ENCODE results near the gene GRM7.

The GRM7 gene

DNA sequence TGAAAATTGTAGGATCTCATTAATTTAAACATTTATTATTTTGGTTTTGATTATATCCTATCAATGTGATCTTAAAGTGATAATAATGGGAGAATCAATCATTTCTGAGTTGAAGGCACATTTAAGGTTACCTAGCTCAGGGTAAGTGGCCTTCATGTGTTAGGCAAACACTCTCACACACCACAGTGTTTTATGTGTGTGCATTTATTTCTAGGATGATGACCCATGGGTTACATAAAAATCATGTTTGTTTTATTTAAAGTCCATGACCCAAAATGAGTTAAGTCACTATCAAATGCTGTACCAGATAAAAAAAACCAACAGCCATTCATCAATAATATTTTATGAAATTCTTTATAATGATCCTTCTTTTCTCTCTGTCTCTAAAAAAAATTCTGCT lies 520.8 kb downstream of the GRM7 start:
- H3K4me3 ChIP-seq (ENCODE audit: low read length) = no peak overlapping the region
- TF ChIP-seq, protein P1, sequence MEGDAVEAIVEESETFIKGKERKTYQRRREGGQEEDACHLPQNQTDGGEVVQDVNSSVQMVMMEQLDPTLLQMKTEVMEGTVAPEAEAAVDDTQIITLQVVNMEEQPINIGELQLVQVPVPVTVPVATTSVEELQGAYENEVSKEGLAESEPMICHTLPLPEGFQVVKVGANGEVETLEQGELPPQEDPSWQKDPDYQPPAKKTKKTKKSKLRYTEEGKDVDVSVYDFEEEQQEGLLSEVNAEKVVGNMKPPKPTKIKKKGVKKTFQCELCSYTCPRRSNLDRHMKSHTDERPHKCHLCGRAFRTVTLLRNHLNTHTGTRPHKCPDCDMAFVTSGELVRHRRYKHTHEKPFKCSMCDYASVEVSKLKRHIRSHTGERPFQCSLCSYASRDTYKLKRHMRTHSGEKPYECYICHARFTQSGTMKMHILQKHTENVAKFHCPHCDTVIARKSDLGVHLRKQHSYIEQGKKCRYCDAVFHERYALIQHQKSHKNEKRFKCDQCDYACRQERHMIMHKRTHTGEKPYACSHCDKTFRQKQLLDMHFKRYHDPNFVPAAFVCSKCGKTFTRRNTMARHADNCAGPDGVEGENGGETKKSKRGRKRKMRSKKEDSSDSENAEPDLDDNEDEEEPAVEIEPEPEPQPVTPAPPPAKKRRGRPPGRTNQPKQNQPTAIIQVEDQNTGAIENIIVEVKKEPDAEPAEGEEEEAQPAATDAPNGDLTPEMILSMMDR (conservative IDR thresholded peaks at IDR 0.05; ENCODE audit: low read length) = no peak
- no peak for DNase-seq (ENCODE audit: low read depth)

DNA sequence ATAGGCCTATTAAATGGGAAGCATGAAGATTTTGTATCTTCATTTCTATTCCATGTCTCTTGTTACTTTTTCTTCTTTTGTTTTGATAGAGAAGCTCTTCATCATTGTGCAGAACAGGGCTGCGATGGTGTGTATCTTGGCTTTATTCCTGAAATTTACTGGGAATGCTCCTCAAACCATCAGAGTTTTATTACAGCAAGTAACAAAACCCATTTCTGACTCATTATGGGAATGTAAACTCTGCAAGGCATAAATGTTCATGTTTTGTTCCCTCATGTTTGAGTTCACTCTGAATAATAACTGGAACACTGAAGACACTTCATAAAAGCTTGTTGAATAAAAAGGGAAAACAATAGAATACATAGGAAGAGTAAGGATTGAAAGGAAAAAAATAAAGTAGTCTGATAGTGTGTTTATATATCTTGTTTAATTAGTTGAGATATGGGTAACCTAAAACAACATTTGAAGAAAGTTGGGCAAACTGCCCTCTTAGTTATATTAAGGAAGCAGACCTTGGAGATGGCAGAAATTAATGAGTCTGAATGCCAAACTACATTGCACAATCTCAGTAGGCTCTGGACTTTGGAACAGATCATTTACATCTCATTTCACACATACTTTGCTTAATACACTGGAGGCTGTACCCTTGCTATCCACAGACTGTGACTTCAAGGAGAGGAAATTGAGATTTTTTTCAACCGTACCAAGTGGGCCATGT lies 521.5 kb downstream of the GRM7 start:
- H3K4me3 ChIP-seq (ENCODE audit: low read length) = no peak overlapping the region
- TF ChIP-seq, protein P1 (conservative IDR thresholded peaks at IDR 0.05; ENCODE audit: low read length) = no peak
- DNase-seq (ENCODE audit: low read depth) = no peak

DNA sequence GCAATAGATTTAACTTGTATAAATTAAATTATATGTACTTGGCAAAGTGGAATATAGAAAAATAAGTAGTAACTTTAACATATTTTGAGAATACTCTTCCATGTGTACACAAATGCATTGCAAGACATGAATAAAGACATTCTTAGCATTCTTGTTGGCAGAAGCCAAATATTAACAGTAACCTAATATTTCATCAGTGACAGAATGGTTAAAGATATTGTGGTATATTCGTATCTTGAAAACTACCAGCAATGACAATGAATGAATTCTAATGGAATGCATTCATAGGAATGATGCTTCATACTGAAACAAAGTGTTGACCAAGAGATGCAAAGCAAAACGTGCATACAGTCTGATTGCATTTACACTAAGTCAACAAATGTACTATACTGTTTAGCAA lies 524.7 kb downstream of the GRM7 start:
- DNase-seq (ENCODE audit: low read depth) = no peak
- TF ChIP-seq, protein P1 (conservative IDR thresholded peaks at IDR 0.05; ENCODE audit: low read length) = no peak
- H3K4me3 ChIP-seq (ENCODE audit: low read length) = no peak overlapping the region

- H3K4me3 ChIP-seq (ENCODE audit: low read length) = no peak overlapping the region
- TF ChIP-seq, protein P1 (conservative IDR thresholded peaks at IDR 0.05; ENCODE audit: low read length) = no peak
- DNase-seq (ENCODE audit: low read depth) = no peak
These were observed 527.1 kb downstream of the GRM7 start for GRCh38 chr3:7388026-7388425.

DNA sequence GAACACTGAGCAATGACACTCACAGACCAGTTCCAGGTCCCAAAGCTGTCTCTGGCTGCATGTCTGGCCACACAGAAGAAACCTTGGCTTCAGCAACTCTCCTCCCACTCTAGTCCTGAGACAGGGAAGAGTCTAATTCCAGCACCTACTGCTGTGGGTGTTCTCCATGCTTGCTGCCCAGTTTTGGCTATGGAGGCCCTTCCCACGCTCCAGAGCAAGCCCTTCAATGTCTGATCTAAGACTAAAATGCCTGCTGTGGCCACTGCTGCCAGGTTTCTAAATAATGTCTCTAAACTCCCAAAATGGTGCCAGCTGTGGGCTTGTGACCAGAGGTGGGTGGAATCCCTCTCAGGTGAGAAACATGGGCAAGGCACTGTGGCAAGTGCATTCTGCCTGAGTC lies 531.3 kb downstream of the GRM7 start:
- no peak for DNase-seq (ENCODE audit: low read depth)
- H3K4me3 ChIP-seq (ENCODE audit: low read length) = no peak overlapping the region
- TF ChIP-seq, protein P1 (conservative IDR thresholded peaks at IDR 0.05; ENCODE audit: low read length) = no peak

- no peak overlapping the region for H3K4me3 ChIP-seq (ENCODE audit: low read length)
- TF ChIP-seq, protein P1 (conservative IDR thresholded peaks at IDR 0.05; ENCODE audit: low read length) = no peak
- DNase-seq (ENCODE audit: low read depth) = no peak
These were observed 533.2 kb downstream of the GRM7 start for GRCh38 chr3:7393944-7394605.

DNA sequence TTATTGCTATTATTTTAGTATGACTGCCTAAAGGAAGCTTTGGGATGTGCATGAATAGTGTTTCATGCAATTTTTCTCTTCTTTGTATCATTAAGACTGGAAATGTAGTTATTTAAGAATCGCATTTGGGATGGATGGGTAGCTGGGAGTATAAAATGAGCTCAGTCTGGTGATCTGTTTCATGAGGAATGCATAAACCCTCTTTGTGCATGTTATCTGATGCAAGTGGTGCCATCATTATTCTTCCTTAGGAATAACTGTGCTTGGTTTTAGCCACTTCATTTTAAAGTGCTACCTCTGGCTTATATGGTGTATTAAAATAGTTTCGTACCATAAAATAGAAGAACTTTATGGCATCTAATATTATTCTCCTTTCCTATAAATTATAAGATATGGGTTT lies 535.6 kb downstream of the GRM7 start:
- DNase-seq (ENCODE audit: low read depth) = no peak
- TF ChIP-seq, protein P1 (conservative IDR thresholded peaks at IDR 0.05; ENCODE audit: low read length) = no peak
- H3K4me3 ChIP-seq (ENCODE audit: low read length) = no peak overlapping the region
